ENCODE results near the gene CDK19.
"Not testable (repeated sequence)": the region's sequence is repeated elsewhere in the genome, so short reads cannot be mapped to it uniquely, and the experiment has no call there.

Gene CDK19

GRCh38 chr6:110813338-110814101 is 1.7 kb downstream of the CDK19 start:
- no peak for DNase-seq

GRCh38 chr6:110812719-110813118 is 2.5 kb downstream of the CDK19 start:
- no peak for DNase-seq

GRCh38 chr6:110810896-110811586 is 4.2 kb downstream of the CDK19 start:
- no peak for DNase-seq

- DNase-seq: no peak
Measured at GRCh38 chr6:110809792-110810191, 5.5 kb downstream of the CDK19 start.

- not testable (repeated sequence) for DNase-seq
Measured at GRCh38 chr6:110802175-110802574, 13.1 kb downstream of the CDK19 start.

- DNase-seq: no peak
Measured at GRCh38 chr6:110800839-110801196, 14.5 kb downstream of the CDK19 start.

GRCh38 chr6:110800196-110800838 is 15.0 kb downstream of the CDK19 start:
- no peak for DNase-seq

- no peak for DNase-seq
Measured at GRCh38 chr6:110799655-110800054, 15.6 kb downstream of the CDK19 start.

GRCh38 chr6:110799189-110799588 is 16.1 kb downstream of the CDK19 start:
- DNase-seq: no peak

GRCh38 chr6:110795271-110795670 is 20.0 kb downstream of the CDK19 start:
- DNase-seq: no peak

GRCh38 chr6:110786696-110787095 is 28.6 kb downstream of the CDK19 start:
- DNase-seq: no peak

GRCh38 chr6:110786271-110786670 is 29.0 kb downstream of the CDK19 start:
- no peak for DNase-seq

- DNase-seq: no peak
Measured at GRCh38 chr6:110784610-110784979, 30.7 kb downstream of the CDK19 start.

GRCh38 chr6:110781522-110782214 is 33.6 kb downstream of the CDK19 start:
- DNase-seq: no peak

- DNase-seq: no peak
Measured at GRCh38 chr6:110778333-110778732, 36.9 kb downstream of the CDK19 start.

GRCh38 chr6:110777636-110778035 is 37.6 kb downstream of the CDK19 start:
- no peak for DNase-seq

GRCh38 chr6:110776413-110776812 is 38.9 kb downstream of the CDK19 start:
- no peak for DNase-seq

GRCh38 chr6:110769923-110770322 is 45.3 kb downstream of the CDK19 start:
- no peak for DNase-seq

GRCh38 chr6:110768057-110768456 is 47.2 kb downstream of the CDK19 start:
- no peak for DNase-seq

GRCh38 chr6:110761371-110761770 is 53.9 kb downstream of the CDK19 start:
- DNase-seq: no peak

GRCh38 chr6:110760589-110760988 is 54.7 kb downstream of the CDK19 start:
- no peak for DNase-seq

- not testable (repeated sequence) for DNase-seq
Measured at GRCh38 chr6:110760098-110760497, 55.2 kb downstream of the CDK19 start.

- no peak for DNase-seq
Measured at GRCh38 chr6:110757926-110758325, 57.3 kb downstream of the CDK19 start.

- no peak for DNase-seq
Measured at GRCh38 chr6:110756817-110757216, 58.5 kb downstream of the CDK19 start.

Data from activated naive CD4-positive, alpha-beta T cell (primary cell).